ENCODE data around the gene ZNF750.

- TF ChIP-seq POLR2A (IDR thresholded peaks at IDR 0.05) (no peak), CTCF (IDR thresholded peaks at IDR 0.05) (no peak)
Measured at GRCh38 chr17:82814834-82815233, 25.0 kb downstream of the ZNF750 start.
